GM18507 (cell line): Measurements from ENCODE around the gene MRPL9.
A peak's percentile ranks its signal among the peaks of the same experiment; 100 is the strongest.
"Not testable (repeated sequence)": the region's sequence is repeated elsewhere in the genome, so short reads cannot be mapped to it uniquely, and the experiment has no call there.

Experiments used
- DNase-seq: peaks from one replicate; pipeline ENCODE4 v3.0.0; 2011; ENCODE audit warnings: low read depth; ENCODE audit not compliant: insufficient read length; ENCODE audit errors: extremely low spot score
- FAIRE-seq: peaks from 2 replicates; lab custom pipeline; 2011; peaks lifted over from hg19 to GRCh38; lab: Jason Lieb, UNC

The MRPL9 gene

GRCh38 chr1:151790071-151790939 is 27.0 kb upstream of the MRPL9 start, which contains the start of gene TDRKH:
TSS of gene TDRKH (minus strand) at chr1:151790500. CDS start at chr1:151783022, 7,478 bp downstream.
- DNase-seq (peak; percentile 97), FAIRE-seq (peak; percentile 99)

GRCh38 chr1:151787689-151788088 is 24.4 kb upstream of the MRPL9 start:
- FAIRE-seq (no peak), DNase-seq (no peak)

GRCh38 chr1:151783796-151784195 is 20.5 kb upstream of the MRPL9 start:
- no peak for FAIRE-seq

GRCh38 chr1:151782741-151783140 is 19.4 kb upstream of the MRPL9 start:
- no peak for DNase-seq
- FAIRE-seq, result no peak

More at GRCh38 chr1:151783796-151784195, 20.5 kb upstream of the MRPL9 start:
- DNase-seq, result no peak

GRCh38 chr1:151782026-151782425 is 18.7 kb upstream of the MRPL9 start:
- not testable (repeated sequence) for FAIRE-seq, DNase-seq

- not testable (repeated sequence) for DNase-seq, FAIRE-seq
Measured at GRCh38 chr1:151780736-151781135, 17.4 kb upstream of the MRPL9 start.

- DNase-seq (no peak), FAIRE-seq (no peak)
Measured at GRCh38 chr1:151779852-151780251, 16.6 kb upstream of the MRPL9 start.

- FAIRE-seq (no peak), DNase-seq (no peak)
Measured at GRCh38 chr1:151777317-151777716, 14.0 kb upstream of the MRPL9 start.

GRCh38 chr1:151776665-151777062 is 13.4 kb upstream of the MRPL9 start:
- DNase-seq (no peak), FAIRE-seq (no peak)

- DNase-seq (no peak), FAIRE-seq (no peak)
Measured at GRCh38 chr1:151775894-151776664, 12.8 kb upstream of the MRPL9 start.

- no peak for FAIRE-seq
Measured at GRCh38 chr1:151774256-151774922, 11.1 kb upstream of the MRPL9 start.

GRCh38 chr1:151773702-151774101 is 10.4 kb upstream of the MRPL9 start:
- FAIRE-seq, result no peak
- DNase-seq, result no peak

More at GRCh38 chr1:151774256-151774922, 11.1 kb upstream of the MRPL9 start:
- DNase-seq, result no peak

- DNase-seq, FAIRE-seq: not testable (repeated sequence)
Measured at GRCh38 chr1:151769270-151769669, 6.0 kb upstream of the MRPL9 start.

- FAIRE-seq, DNase-seq: not testable (repeated sequence)
Measured at GRCh38 chr1:151768351-151769066, 5.2 kb upstream of the MRPL9 start.

GRCh38 chr1:151763990-151764389 is 694 bp upstream of the MRPL9 start:
- DNase-seq (no peak), FAIRE-seq (no peak)

- DNase-seq (no peak), FAIRE-seq (no peak)
Measured at GRCh38 chr1:151760597-151761385, 2.5 kb downstream of the MRPL9 start.

- DNase-seq (no peak), FAIRE-seq (no peak)
Measured at GRCh38 chr1:151759241-151759640, 4.1 kb downstream of the MRPL9 start.

GRCh38 chr1:151756291-151756690 is 7.0 kb downstream of the MRPL9 start:
- FAIRE-seq (no peak), DNase-seq (no peak)
